GM10847 (cell line): ENCODE data around the gene ZNF300.
"Not testable (repeated sequence)": the region's sequence is repeated elsewhere in the genome, so short reads cannot be mapped to it uniquely, and the experiment has no call there.

ENCODE experiments used
- POLR2A ChIP-seq: IDR thresholded peaks from 2 replicates; pipeline ENCODE4 v1.6.1; 2011; ENCODE audit not compliant: insufficient read length; ENCODE audit errors: extremely low read depth

ZNF300 gene

GRCh38 chr5:150848271-150848670, 56.5 kb downstream of the ZNF300 start:
- TF ChIP-seq POLR2A = no peak

GRCh38 chr5:150847334-150847695, 57.5 kb downstream of the ZNF300 start:
- no peak for TF ChIP-seq POLR2A

- no peak for TF ChIP-seq POLR2A
Measured at GRCh38 chr5:150846654-150847333, 58.0 kb downstream of the ZNF300 start.

- not testable (repeated sequence) for TF ChIP-seq POLR2A
Measured at GRCh38 chr5:150846308-150846653, 58.5 kb downstream of the ZNF300 start, which contains the start of gene IRGM. Gene IRGM, plus strand, starts transcription at chr5:150846521. Its CDS starts 1,603 bp downstream, at chr5:150848124.
